Measurements from ENCODE around the gene UCP2. TPM values are rescaled to one million over a fixed set of nuclear protein-coding genes. Genes with fewer than 3 reads are reported as not detected.
A peak's percentile ranks its signal among the peaks of the same experiment; 100 is the strongest.

UCP2 gene
- total and polyA plus RNA-seq, 5 donors from 2014 or later = 850 to 2,276 (median 1,526) TPM

DNA sequence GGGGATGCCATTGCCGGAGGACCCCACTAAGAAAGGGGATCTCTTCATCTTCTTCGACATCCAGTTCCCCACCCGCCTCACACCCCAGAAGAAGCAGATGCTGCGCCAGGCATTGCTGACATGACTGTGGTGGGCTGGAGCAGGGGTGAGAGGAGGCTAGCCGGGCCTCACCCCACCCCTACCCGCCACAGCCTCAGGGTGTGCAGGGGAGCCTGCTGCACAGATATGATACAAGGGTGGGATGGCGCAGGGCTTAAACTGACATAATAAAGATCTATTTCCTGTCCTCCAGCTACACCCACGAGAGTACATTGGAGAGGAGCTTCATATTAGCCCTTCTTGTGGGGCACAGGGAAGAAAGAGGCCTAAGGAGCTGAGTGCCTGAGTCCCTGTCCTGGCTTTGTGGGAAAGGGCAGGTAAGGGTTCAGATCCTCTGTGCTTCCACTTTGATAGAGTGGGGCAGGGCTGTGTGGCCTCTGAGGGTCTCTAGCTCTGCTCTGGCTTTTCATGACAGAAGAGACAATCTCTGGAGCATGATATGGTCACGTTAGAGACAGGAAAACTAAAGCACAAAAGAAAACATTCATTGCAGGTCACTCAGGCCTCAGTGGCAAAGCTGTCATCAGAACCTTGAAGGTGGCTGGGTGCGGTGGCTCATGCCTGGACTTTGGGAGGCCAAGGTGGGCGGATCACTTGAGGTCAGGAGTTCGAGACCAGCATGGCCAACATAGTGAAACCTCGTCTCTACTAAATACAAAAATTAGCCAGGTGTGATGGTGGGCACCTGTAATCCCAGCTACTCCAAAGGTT is 12.4 kb downstream of the UCP2 start:
- Mint-ChIP-seq H3K9me3 (no peaks in the 10 kb centered on the region), H3K27me3 (no peaks in the 10 kb centered on the region), H3K36me3 (peaks cover 15% of the 10 kb centered on the region), H3K4me1 (peaks cover 6 to 91% (median 41%) of the 10 kb centered on the region in 4 donors), H3K27ac (peak overlapping the region; percentile 94 to 96 (median 95)), H3K4me3 (peak overlapping the region; percentile 59 to 92 (median 68))
- H3K9me3 ChIP-seq (ENCODE audit: control insufficient read depth in 2 of 2, low read length in 2 of 2) = no peaks in the 10 kb centered on the region
- H3K27me3 ChIP-seq (ENCODE audit: control insufficient read depth, insufficient read depth, low read length) = no peaks in the 10 kb centered on the region
- H3K4me1 ChIP-seq (ENCODE audit: control insufficient read depth, insufficient read depth, low read length, poor library complexity, severe bottlenecking) = peaks cover 90% of the 10 kb centered on the region
- peak overlapping the region; percentile 18 for H3K4me3 ChIP-seq (ENCODE audit: low read depth, low read length)
- H3K27ac ChIP-seq (ENCODE audit: insufficient read depth, low read length, poor library complexity, severe bottlenecking) = peak overlapping the region; percentile 70
- peaks cover 9% of the 10 kb centered on the region for H3K36me3 ChIP-seq (ENCODE audit: control insufficient read depth, insufficient read depth, low read length)
- ATAC-seq (ENCODE audit: low read depth in 2 of 2) (peak; percentile 29 to 37), DNase-seq (peak in 1 of 3 donors; percentile 75)

DNA sequence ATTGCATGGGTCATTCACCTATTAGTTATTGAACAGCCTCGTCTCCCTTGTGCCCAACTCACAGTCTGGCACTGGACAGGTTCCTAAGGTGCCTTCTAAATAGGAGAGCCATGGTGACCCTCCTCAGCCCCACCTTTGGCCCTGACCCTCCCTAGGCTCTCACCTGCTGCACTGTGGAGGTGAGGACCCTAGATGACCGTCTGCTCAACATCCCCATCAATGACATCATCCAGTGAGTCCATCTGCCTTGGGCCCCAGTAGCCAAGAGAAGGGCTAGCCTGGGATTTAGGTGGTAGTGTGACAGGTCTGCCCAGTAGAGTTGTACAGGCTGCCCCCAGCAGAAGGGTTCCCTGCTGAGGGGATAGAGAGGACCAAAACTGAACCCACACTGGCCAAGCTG is 13.6 kb downstream of the UCP2 start:
- DNase-seq (no peak), ATAC-seq (ENCODE audit: low read depth in 2 of 2) (no peak)
- Mint-ChIP-seq H3K9me3 (no peaks in the 10 kb centered on the region), H3K4me1 (peaks cover 6 to 91% (median 34%) of the 10 kb centered on the region in 4 donors), H3K36me3 (peaks cover 4% of the 10 kb centered on the region), H3K4me3 (peak overlapping the region; percentile 33 to 86 (median 55)), H3K27ac (peak overlapping the region; percentile 94 to 96 (median 95)), H3K27me3 (no peaks in the 10 kb centered on the region)
- peak overlapping the region; percentile 70 for H3K27ac ChIP-seq (ENCODE audit: insufficient read depth, low read length, poor library complexity, severe bottlenecking)
- no peaks in the 10 kb centered on the region for H3K9me3 ChIP-seq (ENCODE audit: control insufficient read depth in 2 of 2, low read length in 2 of 2)
- H3K27me3 ChIP-seq (ENCODE audit: control insufficient read depth, insufficient read depth, low read length) = no peaks in the 10 kb centered on the region
- no peaks in the 10 kb centered on the region for H3K36me3 ChIP-seq (ENCODE audit: control insufficient read depth, insufficient read depth, low read length)
- peaks cover 86% of the 10 kb centered on the region for H3K4me1 ChIP-seq (ENCODE audit: control insufficient read depth, insufficient read depth, low read length, poor library complexity, severe bottlenecking)
- no peak overlapping the region for H3K4me3 ChIP-seq (ENCODE audit: low read depth, low read length)

DNA sequence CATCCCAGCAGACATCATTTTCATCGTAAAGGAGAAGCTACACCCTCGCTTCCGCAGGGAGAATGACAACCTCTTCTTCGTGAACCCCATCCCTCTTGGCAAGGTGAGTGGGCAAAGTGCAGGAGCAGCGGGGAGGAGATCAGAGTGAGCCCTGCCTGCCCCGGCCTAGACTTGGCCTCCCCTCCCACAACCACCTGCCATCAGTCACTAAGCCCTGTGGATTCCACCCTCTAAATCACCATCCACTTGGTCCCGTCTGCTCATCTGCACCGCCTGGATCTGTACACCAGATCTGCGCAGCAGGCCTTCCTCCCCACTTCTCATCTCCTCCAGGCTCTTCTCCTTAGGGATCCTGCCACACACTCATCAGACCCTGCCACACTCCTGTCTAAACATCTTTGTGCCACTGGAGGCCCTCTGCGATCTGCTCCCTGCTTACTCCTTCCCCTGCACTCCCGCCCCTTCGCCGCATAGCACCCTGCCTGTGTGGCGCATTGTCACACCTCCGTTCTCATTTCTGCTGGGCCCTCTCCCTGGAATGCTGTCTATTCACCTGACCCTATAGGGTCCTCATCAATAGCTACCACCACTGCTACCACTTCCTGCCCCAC is 14.2 kb downstream of the UCP2 start:
- Mint-ChIP-seq H3K36me3 (no peaks in the 10 kb centered on the region), H3K27me3 (no peaks in the 10 kb centered on the region), H3K4me1 (peaks cover 6 to 89% (median 31%) of the 10 kb centered on the region in 4 donors), H3K9me3 (no peaks in the 10 kb centered on the region), H3K4me3 (peak overlapping the region in 3 of 4 donors; percentile 34 to 86 (median 71)), H3K27ac (peak overlapping the region; percentile 94 to 96 (median 95))
- Histone ChIP-seq H3K4me1 (ENCODE audit: control insufficient read depth, insufficient read depth, low read length, poor library complexity, severe bottlenecking) (peaks cover 80% of the 10 kb centered on the region), H3K36me3 (ENCODE audit: control insufficient read depth, insufficient read depth, low read length) (no peaks in the 10 kb centered on the region), H3K27me3 (ENCODE audit: control insufficient read depth, insufficient read depth, low read length) (no peaks in the 10 kb centered on the region), H3K27ac (ENCODE audit: insufficient read depth, low read length, poor library complexity, severe bottlenecking) (peak overlapping the region; percentile 70), H3K9me3 (ENCODE audit: control insufficient read depth in 2 of 2, low read length in 2 of 2) (no peaks in the 10 kb centered on the region), H3K4me3 (ENCODE audit: low read depth, low read length) (no peak overlapping the region)
- no peak for DNase-seq
- no peak for ATAC-seq (ENCODE audit: low read depth in 2 of 2)

DNA sequence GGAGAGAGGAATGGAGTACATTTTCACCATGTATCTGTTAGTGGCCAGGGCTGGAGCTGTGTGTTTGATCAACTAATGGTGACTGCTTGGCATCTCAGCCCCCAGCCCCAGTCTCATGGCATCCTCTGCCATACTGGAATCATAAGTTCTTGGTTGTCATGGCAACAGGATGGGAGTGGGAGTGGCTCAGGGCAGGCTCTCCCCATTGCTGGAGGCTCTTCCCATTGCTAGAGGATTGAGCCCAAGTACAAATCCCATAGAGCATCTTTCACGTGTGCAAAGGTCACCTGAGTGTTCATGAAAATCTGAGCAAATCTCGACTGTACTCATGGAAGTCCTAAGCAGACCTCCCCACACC is 16.9 kb downstream of the UCP2 start:
- ATAC-seq (ENCODE audit: low read depth in 2 of 2) (no peak), DNase-seq (no peak)
- no peaks in the 10 kb centered on the region for H3K9me3 Mint-ChIP-seq
- Histone ChIP-seq H3K36me3 (ENCODE audit: control insufficient read depth, insufficient read depth, low read length) (no peaks in the 10 kb centered on the region), H3K27me3 (ENCODE audit: control insufficient read depth, insufficient read depth, low read length) (no peaks in the 10 kb centered on the region), H3K9me3 (ENCODE audit: control insufficient read depth in 2 of 2, low read length in 2 of 2) (no peaks in the 10 kb centered on the region), H3K4me3 (ENCODE audit: low read depth, low read length) (no peak overlapping the region), H3K4me1 (ENCODE audit: control insufficient read depth, insufficient read depth, low read length, poor library complexity, severe bottlenecking) (peaks cover 52% of the 10 kb centered on the region), H3K27ac (ENCODE audit: insufficient read depth, low read length, poor library complexity, severe bottlenecking) (peak overlapping the region; percentile 30)
- H3K36me3 Mint-ChIP-seq = no peaks in the 10 kb centered on the region
- H3K4me3 Mint-ChIP-seq = peak overlapping the region in 1 of 4 donors; percentile 56
- H3K4me1 Mint-ChIP-seq = peaks cover 6 to 62% (median 22%) of the 10 kb centered on the region in 4 donors
- peak overlapping the region; percentile 59 to 84 (median 79) for H3K27ac Mint-ChIP-seq
- no peaks in the 10 kb centered on the region for H3K27me3 Mint-ChIP-seq

DNA sequence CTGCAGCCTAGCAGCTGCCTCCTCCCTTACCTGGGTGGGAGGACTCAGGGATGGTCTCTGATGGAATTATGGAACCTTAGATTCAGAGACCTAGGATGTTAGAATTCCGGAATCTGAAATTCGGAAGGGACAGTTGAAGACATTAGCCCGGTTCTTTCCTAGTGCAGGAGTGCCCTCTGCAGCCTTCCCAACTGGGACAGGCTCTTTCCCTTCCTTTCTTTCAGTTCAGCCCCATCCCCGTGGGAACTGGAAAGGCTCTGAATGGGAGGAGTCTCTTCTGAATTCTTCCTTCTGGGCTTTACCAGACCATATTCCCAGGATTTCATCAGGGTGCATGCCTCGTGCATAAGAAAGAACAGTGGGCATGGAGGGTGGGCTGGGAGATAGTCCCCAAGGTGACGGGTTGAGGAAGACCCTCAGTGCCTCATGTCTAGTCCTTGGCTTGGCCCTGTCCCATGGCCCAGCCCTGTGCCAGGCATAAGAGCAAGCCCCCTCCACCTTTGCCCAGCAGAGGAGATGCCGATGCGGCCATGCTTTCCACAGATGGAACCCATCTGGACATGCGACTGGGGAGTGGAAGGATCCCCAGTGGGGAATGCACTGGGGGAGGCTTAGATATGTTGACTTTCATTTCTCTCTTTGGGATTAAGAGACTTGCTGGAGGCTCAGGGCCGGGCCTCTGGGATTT is 17.4 kb downstream of the UCP2 start:
- Histone ChIP-seq H3K4me3 (ENCODE audit: low read depth, low read length) (no peak overlapping the region), H3K9me3 (ENCODE audit: control insufficient read depth in 2 of 2, low read length in 2 of 2) (no peaks in the 10 kb centered on the region), H3K27me3 (ENCODE audit: control insufficient read depth, insufficient read depth, low read length) (no peaks in the 10 kb centered on the region), H3K27ac (ENCODE audit: insufficient read depth, low read length, poor library complexity, severe bottlenecking) (no peak overlapping the region), H3K4me1 (ENCODE audit: control insufficient read depth, insufficient read depth, low read length, poor library complexity, severe bottlenecking) (peaks cover 47% of the 10 kb centered on the region), H3K36me3 (ENCODE audit: control insufficient read depth, insufficient read depth, low read length) (no peaks in the 10 kb centered on the region)
- peak overlapping the region in 1 of 4 donors; percentile 56 for H3K4me3 Mint-ChIP-seq
- no peaks in the 10 kb centered on the region for H3K36me3 Mint-ChIP-seq
- H3K4me1 Mint-ChIP-seq = peaks cover 4 to 57% (median 20%) of the 10 kb centered on the region in 4 donors
- ATAC-seq (ENCODE audit: low read depth in 2 of 2) (no peak), DNase-seq (no peak)
- H3K27me3 Mint-ChIP-seq = no peaks in the 10 kb centered on the region
- no peaks in the 10 kb centered on the region for H3K9me3 Mint-ChIP-seq
- peak overlapping the region; percentile 59 to 84 (median 79) for H3K27ac Mint-ChIP-seq

DNA sequence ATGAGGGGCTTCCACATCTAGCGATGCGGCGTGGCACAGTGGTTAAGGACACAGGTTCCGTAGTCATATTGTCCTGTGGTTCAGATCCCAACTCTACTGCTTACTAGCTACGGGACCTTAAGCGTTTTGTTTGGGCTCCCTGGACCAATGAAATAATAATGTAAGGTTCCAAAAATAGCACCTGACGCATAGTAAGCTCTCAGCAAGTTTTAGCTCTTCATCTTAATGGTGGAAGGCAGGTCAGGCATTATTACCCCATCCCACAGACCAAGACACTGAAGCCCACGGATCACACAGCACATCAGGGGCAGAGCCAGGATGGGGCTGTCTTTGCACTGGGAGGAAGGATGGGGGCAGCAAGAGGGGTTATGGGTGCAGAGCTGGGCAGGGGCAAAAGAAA is 18.8 kb downstream of the UCP2 start:
- Mint-ChIP-seq H3K27me3 (no peaks in the 10 kb centered on the region), H3K27ac (peak overlapping the region in 2 of 3 donors; percentile 83 to 84), H3K4me3 (no peak overlapping the region), H3K9me3 (no peaks in the 10 kb centered on the region), H3K36me3 (no peaks in the 10 kb centered on the region), H3K4me1 (peaks cover 0 to 43% (median 9%) of the 10 kb centered on the region in 4 donors)
- H3K4me1 ChIP-seq (ENCODE audit: control insufficient read depth, insufficient read depth, low read length, poor library complexity, severe bottlenecking) = peaks cover 34% of the 10 kb centered on the region
- no peaks in the 10 kb centered on the region for H3K36me3 ChIP-seq (ENCODE audit: control insufficient read depth, insufficient read depth, low read length)
- no peak for ATAC-seq (ENCODE audit: low read depth in 2 of 2)
- no peaks in the 10 kb centered on the region for H3K27me3 ChIP-seq (ENCODE audit: control insufficient read depth, insufficient read depth, low read length)
- H3K27ac ChIP-seq (ENCODE audit: insufficient read depth, low read length, poor library complexity, severe bottlenecking) = no peak overlapping the region
- no peak overlapping the region for H3K4me3 ChIP-seq (ENCODE audit: low read depth, low read length)
- no peak for DNase-seq
- H3K9me3 ChIP-seq (ENCODE audit: control insufficient read depth in 2 of 2, low read length in 2 of 2) = no peaks in the 10 kb centered on the region

DNA sequence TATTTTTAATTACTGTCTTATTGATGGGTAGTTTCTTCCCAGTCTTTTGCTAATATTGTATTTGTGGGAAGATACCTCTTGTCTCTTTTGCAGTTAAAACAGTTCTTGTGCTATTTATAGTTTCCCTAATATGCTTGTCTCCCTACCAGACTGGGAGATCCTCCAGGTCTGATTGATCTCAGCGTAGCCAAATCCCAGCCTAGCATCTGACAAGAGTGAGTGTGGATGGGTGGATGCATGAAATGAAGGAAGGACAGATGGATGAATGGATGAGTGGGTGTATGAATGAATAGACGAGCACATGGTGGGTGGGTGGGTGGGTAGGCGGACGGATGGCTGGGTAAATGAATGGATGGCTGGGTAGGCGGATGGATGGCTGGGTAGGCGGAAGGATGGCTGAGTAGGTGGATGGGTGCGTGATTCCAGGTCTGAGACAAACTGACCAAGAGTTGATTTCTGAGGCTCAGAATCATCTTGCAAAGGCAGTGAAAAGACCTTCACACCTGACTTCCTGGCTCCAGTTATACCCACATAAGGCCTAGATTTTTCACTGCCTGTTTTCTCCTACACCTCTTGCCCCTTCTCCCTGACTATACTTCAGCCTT is 20.4 kb downstream of the UCP2 start:
- Histone ChIP-seq H3K4me1 (ENCODE audit: control insufficient read depth, insufficient read depth, low read length, poor library complexity, severe bottlenecking) (peaks cover 18% of the 10 kb centered on the region), H3K27ac (ENCODE audit: insufficient read depth, low read length, poor library complexity, severe bottlenecking) (no peak overlapping the region), H3K9me3 (ENCODE audit: control insufficient read depth in 2 of 2, low read length in 2 of 2) (no peaks in the 10 kb centered on the region), H3K36me3 (ENCODE audit: control insufficient read depth, insufficient read depth, low read length) (no peaks in the 10 kb centered on the region), H3K27me3 (ENCODE audit: control insufficient read depth, insufficient read depth, low read length) (no peaks in the 10 kb centered on the region), H3K4me3 (ENCODE audit: low read depth, low read length) (no peak overlapping the region)
- H3K27ac Mint-ChIP-seq = peak overlapping the region in 1 of 3 donors; percentile 83
- ATAC-seq (ENCODE audit: low read depth in 2 of 2) (no peak), DNase-seq (no peak)
- H3K36me3 Mint-ChIP-seq = no peaks in the 10 kb centered on the region
- no peak overlapping the region for H3K4me3 Mint-ChIP-seq
- H3K9me3 Mint-ChIP-seq = no peaks in the 10 kb centered on the region
- peaks cover 0 to 36% (median 4%) of the 10 kb centered on the region in 4 donors for H3K4me1 Mint-ChIP-seq
- no peaks in the 10 kb centered on the region for H3K27me3 Mint-ChIP-seq
